Right forelimb (tissue), 1 donor: ENCODE results near the gene USP20.

Experiments
- DNase-seq: peaks from one replicate; pipeline ENCODE4 v3.0.0-alpha.2; 2018

USP20 gene

DNA sequence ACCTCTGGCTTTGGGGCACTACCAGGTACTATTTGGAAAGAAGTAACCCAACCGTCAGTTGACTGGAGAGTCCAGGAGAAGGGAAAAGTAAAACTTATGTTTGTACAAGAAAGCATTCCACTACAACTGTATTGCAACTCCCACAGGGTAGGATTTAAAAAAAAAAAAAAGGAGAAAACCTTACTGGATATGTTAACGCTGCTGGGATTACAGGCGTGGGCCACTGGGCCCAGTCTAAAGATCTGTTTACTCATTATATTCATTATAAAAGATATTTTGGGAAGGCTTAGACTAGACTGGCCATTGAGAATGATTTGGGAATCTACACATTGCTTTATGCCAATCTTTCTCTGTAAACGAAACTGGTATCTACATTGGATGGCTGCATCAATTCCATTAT lies 86.6 kb downstream of the USP20 start:
- DNase-seq: no peak

DNA sequence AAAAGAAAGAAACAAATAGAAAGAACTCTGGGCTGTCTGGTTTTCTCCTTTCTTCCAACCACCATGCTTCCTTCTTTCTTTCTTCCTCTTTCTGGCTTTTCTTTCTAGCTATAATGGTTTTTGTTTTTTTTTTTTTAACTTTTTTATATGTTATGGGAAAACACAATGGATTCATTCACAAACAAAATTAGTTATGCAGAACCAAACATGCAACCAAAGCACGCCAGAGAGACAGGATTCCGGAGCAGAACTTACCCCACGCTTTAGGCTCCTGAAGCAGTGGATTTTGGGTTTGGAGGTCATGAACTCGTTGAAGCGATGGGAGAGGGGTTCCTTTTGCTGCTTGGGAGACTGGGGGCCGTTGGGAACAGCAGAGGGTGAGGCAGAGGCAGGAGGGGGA lies 88.3 kb downstream of the USP20 start:
- no peak for DNase-seq

DNA sequence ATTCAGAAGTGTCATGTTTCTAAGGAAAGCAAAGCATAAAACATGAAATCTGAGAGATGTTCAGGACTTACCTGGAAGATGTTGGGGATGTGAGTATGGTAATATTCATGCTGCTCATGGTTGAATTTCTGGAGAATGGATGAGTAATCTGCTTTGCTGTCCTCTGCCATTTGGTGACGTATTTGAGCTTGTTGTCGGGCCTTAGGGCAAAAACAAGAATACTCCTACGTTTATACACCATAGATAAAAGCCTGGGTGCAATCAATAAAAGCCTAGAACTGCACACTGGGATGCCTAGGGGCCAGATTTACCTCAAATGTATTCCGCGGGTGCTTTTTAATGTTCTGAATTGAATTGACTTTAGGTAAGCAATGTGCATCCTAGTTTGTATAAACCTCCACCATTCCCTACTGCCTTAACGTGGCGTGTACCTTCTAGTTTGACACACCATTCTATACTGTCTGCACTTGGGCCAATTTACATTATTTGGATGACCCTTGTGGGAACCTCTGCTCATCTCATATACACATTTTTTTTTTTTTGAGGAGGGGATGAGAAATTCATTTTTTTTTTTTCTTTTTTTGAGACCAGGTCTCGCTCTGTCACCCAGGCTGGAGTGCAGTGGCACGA lies 94.4 kb downstream of the USP20 start:
- DNase-seq: no peak

DNA sequence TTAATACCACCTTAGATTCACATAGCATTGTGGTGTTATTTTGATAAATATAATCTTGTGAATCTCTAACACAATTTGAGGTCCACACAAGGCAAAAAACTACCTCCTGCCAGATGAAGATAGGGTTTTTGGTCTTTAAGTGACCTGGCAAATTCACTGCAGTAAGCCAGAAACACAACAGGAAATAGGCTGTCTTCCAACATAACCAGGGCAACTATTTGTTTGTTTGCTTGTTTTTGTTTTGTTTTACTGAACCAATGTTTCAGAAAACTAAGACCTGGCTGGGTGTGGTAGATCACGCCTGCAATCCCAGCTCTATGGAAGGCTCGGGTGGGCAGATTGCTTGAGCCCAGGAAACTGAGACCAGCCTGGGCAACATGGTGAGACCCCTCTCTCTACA lies 95.5 kb downstream of the USP20 start:
- no peak for DNase-seq
